ENCODE results near the gene PHYKPL. TPM values are rescaled to one million over a fixed set of nuclear protein-coding genes. Genes with fewer than 3 reads are reported as not detected.

Gene PHYKPL
- total and polyA plus RNA-seq, 2 of the 13 experiments (the other 11 are each of a cell fraction or from before 2014, with no cell fraction given) = 18.0 to 78.6 TPM

GRCh38 chr5:178204182-178204934, 28.2 kb downstream of the PHYKPL start, which contains the start of gene HNRNPAB (continued):
- 0 out of 2 replicates have a peak, but pooled peaks have one; percentile 22 for TF ChIP-seq DNMT1 (CRISPR knock-in tag; IDR thresholded peaks at IDR 0.05)
- peak; percentile 83 for TF ChIP-seq ZNF724P (CRISPR knock-in tag; IDR thresholded peaks at IDR 0.05; ENCODE audit: borderline replicate concordance)
- TF ChIP-seq, protein P1, sequence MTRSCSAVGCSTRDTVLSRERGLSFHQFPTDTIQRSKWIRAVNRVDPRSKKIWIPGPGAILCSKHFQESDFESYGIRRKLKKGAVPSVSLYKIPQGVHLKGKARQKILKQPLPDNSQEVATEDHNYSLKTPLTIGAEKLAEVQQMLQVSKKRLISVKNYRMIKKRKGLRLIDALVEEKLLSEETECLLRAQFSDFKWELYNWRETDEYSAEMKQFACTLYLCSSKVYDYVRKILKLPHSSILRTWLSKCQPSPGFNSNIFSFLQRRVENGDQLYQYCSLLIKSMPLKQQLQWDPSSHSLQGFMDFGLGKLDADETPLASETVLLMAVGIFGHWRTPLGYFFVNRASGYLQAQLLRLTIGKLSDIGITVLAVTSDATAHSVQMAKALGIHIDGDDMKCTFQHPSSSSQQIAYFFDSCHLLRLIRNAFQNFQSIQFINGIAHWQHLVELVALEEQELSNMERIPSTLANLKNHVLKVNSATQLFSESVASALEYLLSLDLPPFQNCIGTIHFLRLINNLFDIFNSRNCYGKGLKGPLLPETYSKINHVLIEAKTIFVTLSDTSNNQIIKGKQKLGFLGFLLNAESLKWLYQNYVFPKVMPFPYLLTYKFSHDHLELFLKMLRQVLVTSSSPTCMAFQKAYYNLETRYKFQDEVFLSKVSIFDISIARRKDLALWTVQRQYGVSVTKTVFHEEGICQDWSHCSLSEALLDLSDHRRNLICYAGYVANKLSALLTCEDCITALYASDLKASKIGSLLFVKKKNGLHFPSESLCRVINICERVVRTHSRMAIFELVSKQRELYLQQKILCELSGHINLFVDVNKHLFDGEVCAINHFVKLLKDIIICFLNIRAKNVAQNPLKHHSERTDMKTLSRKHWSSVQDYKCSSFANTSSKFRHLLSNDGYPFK (CRISPR knock-in tag; IDR thresholded peaks at IDR 0.05; ENCODE audit: borderline replicate concordance) = peak; percentile 93
- TF ChIP-seq, protein P2, sequence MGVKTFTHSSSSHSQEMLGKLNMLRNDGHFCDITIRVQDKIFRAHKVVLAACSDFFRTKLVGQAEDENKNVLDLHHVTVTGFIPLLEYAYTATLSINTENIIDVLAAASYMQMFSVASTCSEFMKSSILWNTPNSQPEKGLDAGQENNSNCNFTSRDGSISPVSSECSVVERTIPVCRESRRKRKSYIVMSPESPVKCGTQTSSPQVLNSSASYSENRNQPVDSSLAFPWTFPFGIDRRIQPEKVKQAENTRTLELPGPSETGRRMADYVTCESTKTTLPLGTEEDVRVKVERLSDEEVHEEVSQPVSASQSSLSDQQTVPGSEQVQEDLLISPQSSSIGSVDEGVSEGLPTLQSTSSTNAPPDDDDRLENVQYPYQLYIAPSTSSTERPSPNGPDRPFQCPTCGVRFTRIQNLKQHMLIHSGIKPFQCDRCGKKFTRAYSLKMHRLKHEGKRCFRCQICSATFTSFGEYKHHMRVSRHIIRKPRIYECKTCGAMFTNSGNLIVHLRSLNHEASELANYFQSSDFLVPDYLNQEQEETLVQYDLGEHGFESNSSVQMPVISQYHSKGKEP (CRISPR knock-in tag; IDR thresholded peaks at IDR 0.05) = no peak
- peak; percentile 29; the same call in 1 of the 2 replicates for TF ChIP-seq ETV5 (CRISPR knock-in tag; IDR thresholded peaks at IDR 0.05; ENCODE audit: borderline replicate concordance)
- TF ChIP-seq ARID4A (CRISPR knock-in tag; IDR thresholded peaks at IDR 0.05; ENCODE audit: borderline replicate concordance) = peak; percentile 97
- TF ChIP-seq ZNF777 (CRISPR knock-in tag; IDR thresholded peaks at IDR 0.05) = peak; percentile 70; the same call in 1 of the 2 replicates
- peak; percentile 20; the same call in 1 of the 2 replicates for TF ChIP-seq ZNF143 (CRISPR knock-in tag; IDR thresholded peaks at IDR 0.05)
- no peak for TF ChIP-seq HNF4G (IDR thresholded peaks at IDR 0.05; ENCODE audit: borderline replicate concordance, low read depth, low read length)
- TF ChIP-seq HNF4G (CRISPR knock-in tag; IDR thresholded peaks at IDR 0.05; ENCODE audit: borderline replicate concordance, low read depth) = peak; percentile 82; the same call in 1 of the 2 replicates
- TF ChIP-seq, protein P3, sequence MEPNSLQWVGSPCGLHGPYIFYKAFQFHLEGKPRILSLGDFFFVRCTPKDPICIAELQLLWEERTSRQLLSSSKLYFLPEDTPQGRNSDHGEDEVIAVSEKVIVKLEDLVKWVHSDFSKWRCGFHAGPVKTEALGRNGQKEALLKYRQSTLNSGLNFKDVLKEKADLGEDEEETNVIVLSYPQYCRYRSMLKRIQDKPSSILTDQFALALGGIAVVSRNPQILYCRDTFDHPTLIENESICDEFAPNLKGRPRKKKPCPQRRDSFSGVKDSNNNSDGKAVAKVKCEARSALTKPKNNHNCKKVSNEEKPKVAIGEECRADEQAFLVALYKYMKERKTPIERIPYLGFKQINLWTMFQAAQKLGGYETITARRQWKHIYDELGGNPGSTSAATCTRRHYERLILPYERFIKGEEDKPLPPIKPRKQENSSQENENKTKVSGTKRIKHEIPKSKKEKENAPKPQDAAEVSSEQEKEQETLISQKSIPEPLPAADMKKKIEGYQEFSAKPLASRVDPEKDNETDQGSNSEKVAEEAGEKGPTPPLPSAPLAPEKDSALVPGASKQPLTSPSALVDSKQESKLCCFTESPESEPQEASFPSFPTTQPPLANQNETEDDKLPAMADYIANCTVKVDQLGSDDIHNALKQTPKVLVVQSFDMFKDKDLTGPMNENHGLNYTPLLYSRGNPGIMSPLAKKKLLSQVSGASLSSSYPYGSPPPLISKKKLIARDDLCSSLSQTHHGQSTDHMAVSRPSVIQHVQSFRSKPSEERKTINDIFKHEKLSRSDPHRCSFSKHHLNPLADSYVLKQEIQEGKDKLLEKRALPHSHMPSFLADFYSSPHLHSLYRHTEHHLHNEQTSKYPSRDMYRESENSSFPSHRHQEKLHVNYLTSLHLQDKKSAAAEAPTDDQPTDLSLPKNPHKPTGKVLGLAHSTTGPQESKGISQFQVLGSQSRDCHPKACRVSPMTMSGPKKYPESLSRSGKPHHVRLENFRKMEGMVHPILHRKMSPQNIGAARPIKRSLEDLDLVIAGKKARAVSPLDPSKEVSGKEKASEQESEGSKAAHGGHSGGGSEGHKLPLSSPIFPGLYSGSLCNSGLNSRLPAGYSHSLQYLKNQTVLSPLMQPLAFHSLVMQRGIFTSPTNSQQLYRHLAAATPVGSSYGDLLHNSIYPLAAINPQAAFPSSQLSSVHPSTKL (CRISPR knock-in tag; IDR thresholded peaks at IDR 0.05) = peak; percentile 62; the same call in 1 of the 2 replicates
- no peak; the same call in 1 of the 2 replicates for TF ChIP-seq ARHGAP35 (CRISPR knock-in tag; IDR thresholded peaks at IDR 0.05; ENCODE audit: borderline replicate concordance)
- no peak for TF ChIP-seq ZNF224 (CRISPR knock-in tag; IDR thresholded peaks at IDR 0.05)
